SK-N-SH (cell line): ENCODE results near the gene TOMM40. TPM values are rescaled to one million over a fixed set of nuclear protein-coding genes. Genes with fewer than 3 reads are reported as not detected.

Experiments
- CTCF ChIA-PET: fragments of 300-600, 350-600 bp; formaldehyde crosslinking; extraction: SDS; loops from one replicate; lab custom pipeline; 2021; lab: Yijun Ruan, JAX
- POLR2A ChIA-PET: fragments of 350-600 bp; sonication (Branson Sonifier 250); formaldehyde crosslinking; extraction: SDS; loops from one replicate; lab custom pipeline; 2020; ENCODE audit warnings: antibody characterized with exemption, inconsistent platforms; lab: Yijun Ruan, JAX
- DNase-seq: peaks from one replicate; pipeline ENCODE4 v3.0.0; 2012
- H2AFZ ChIP-seq: fragments of 200-600 bp; sonication (generic); 2 replicates; pipeline ENCODE4 v1.8.1; 2016; ENCODE audit warnings: antibody characterized with exemption, mild to moderate bottlenecking, low read depth
- H3F3A ChIP-seq: fragments of 200-600 bp; sonication (generic); replicated peaks from 2 replicates; pipeline ENCODE3; 2016; ENCODE audit warnings: antibody characterized with exemption, mild to moderate bottlenecking; ENCODE audit not compliant: insufficient read depth
- H3K27ac ChIP-seq, 2 experiments: fragments of 200-500 bp in 1 of 2; fragments of 200-600 bp in 1 of 2; sonication (Bioruptor generic) in 1 of 2; sonication (generic), shearing (Covaris generic) in 1 of 2; 2 replicates each; pipeline versions ENCODE4 v1.5.1 to v1.6.1; 2014 to 2016; ENCODE audit warnings: low read depth in 2 of 2, inconsistent platforms in 1 of 2, low read length in 1 of 2, mild to moderate bottlenecking in 1 of 2, mixed read lengths in 1 of 2
- H3K27me3 ChIP-seq: fragments of 200-600 bp; sonication (generic), shearing (Covaris generic); 2 replicates; pipeline ENCODE4 v1.6.1; 2016; ENCODE audit warnings: mixed run types; ENCODE audit not compliant: insufficient read depth
- H3K36me3 ChIP-seq, 2 experiments: fragments of 200-500 bp in 1 of 2; fragments of 200-600 bp in 1 of 2; sonication (Bioruptor generic) in 1 of 2; sonication (generic) in 1 of 2; replicated peaks in 1 of 2; 2 replicates each; pipeline versions ENCODE3 to v1.5.1; 2014 to 2016; ENCODE audit warnings: low read length in 1 of 2, mild to moderate bottlenecking in 1 of 2; ENCODE audit not compliant: insufficient read depth in 2 of 2, control insufficient read depth in 1 of 2
- H3K4me1 ChIP-seq, 2 experiments: fragments of 200-500 bp in 1 of 2; fragments of 200-600 bp in 1 of 2; sonication (Bioruptor generic) in 1 of 2; sonication (generic), shearing (Covaris generic) in 1 of 2; 2 replicates each; pipeline versions ENCODE4 v1.5.1 to v1.6.1; 2014 to 2016; ENCODE audit warnings: low read depth in 1 of 2, low read length in 1 of 2, mixed run types in 1 of 2; ENCODE audit not compliant: insufficient read depth in 2 of 2, control insufficient read depth in 1 of 2
- H3K4me2 ChIP-seq: fragments of 200-600 bp; sonication (generic), shearing (Covaris generic); 2 replicates; pipeline ENCODE4 v1.6.1; 2017; ENCODE audit warnings: mixed run types
- H3K4me3 ChIP-seq, 2 experiments: fragments of 200-500 bp in 1 of 2; fragments of 200-600 bp in 1 of 2; sonication (Bioruptor generic) in 1 of 2; sonication (generic), shearing (Covaris generic) in 1 of 2; 2 replicates each; pipeline versions ENCODE4 v1.5.1 to v1.8.1; 2014 to 2016; ENCODE audit warnings: low read depth in 2 of 2, inconsistent platforms in 1 of 2, low read length in 1 of 2, mild to moderate bottlenecking in 1 of 2, mixed read lengths in 1 of 2, moderate library complexity in 1 of 2
- H3K79me2 ChIP-seq: fragments of 200-600 bp; sonication (generic); 2 replicates; pipeline ENCODE4 v1.8.1; 2017; ENCODE audit warnings: mild to moderate bottlenecking; ENCODE audit not compliant: insufficient read depth
- H3K9ac ChIP-seq: fragments of 200-600 bp; sonication (generic); 2 replicates; pipeline ENCODE4 v1.6.1; 2017; ENCODE audit warnings: mixed run types
- H3K9me2 ChIP-seq: fragments of 200-600 bp; sonication (generic); 2 replicates; pipeline ENCODE4 v1.6.1; 2017; ENCODE audit warnings: mixed run types
- H3K9me3 ChIP-seq: fragments of 200-600 bp; sonication (generic); 2 replicates; pipeline ENCODE4 v1.6.1; 2017; ENCODE audit warnings: mixed run types, mild to moderate bottlenecking, moderate library complexity
- H4K20me1 ChIP-seq: fragments of 200-600 bp; sonication (generic); 2 replicates; pipeline ENCODE4 v1.6.1; 2017; ENCODE audit warnings: mild to moderate bottlenecking, mixed run types; ENCODE audit not compliant: insufficient read depth
- ELF1 ChIP-seq: IDR thresholded peaks from 2 replicates; pipeline ENCODE4 v1.4.0; 2012
- EP300 ChIP-seq, 2 experiments: IDR thresholded peaks; 2 replicates each; pipeline versions ENCODE4 v1.4.0 to v1.6.1; 2012; ENCODE audit warnings: borderline replicate concordance in 1 of 2, low read depth in 1 of 2, low read length in 1 of 2
- EZH2phosphoT487 ChIP-seq: fragments of 200-600 bp; sonication (generic); IDR thresholded peaks from 2 replicates; pipeline ENCODE4 v1.6.1; 2017; ENCODE audit warnings: low read depth, mixed run types, mild to moderate bottlenecking, antibody characterized with exemption, moderate library complexity, borderline replicate concordance
- FOSL2 ChIP-seq: IDR thresholded peaks from 2 replicates; pipeline ENCODE4 v1.4.0; 2012; ENCODE audit warnings: low read depth, mild to moderate bottlenecking, moderate library complexity, borderline replicate concordance
- FOXM1 ChIP-seq: IDR thresholded peaks from 2 replicates; pipeline ENCODE4 v1.4.0; 2012; ENCODE audit warnings: low read depth, mild to moderate bottlenecking
- GATA2 ChIP-seq: sonication (generic); formaldehyde crosslinking; IDR thresholded peaks from 2 replicates; pipeline ENCODE4 v1.5.0; 2020; ENCODE audit warnings: mild to moderate bottlenecking, missing genetic modification reagents
- JUND ChIP-seq: IDR thresholded peaks from 2 replicates; pipeline ENCODE4 v1.4.0; 2012
- NFIC ChIP-seq: IDR thresholded peaks from 2 replicates; pipeline ENCODE4 v1.4.0; 2012; ENCODE audit warnings: borderline replicate concordance
- POLR2AphosphoS5 ChIP-seq: IDR thresholded peaks from 2 replicates; pipeline ENCODE4 v1.6.1; 2012; ENCODE audit warnings: low read depth, low read length
- RAD21 ChIP-seq: IDR thresholded peaks from 2 replicates; pipeline ENCODE4 v1.6.1; 2012; ENCODE audit warnings: mild to moderate bottlenecking, low read length
- RCOR1 ChIP-seq: fragments of 150-350 bp; IDR thresholded peaks from 2 replicates; pipeline ENCODE4 v1.6.1; 2017; ENCODE audit warnings: antibody characterized with exemption, low read length
- RFX5 ChIP-seq: IDR thresholded peaks from 2 replicates; pipeline ENCODE4 v1.6.1; 2012; ENCODE audit warnings: mild to moderate bottlenecking, improper control_type of control experiment, low read length
- SIN3A ChIP-seq: IDR thresholded peaks from 2 replicates; pipeline ENCODE4 v1.6.1; 2012; ENCODE audit warnings: low read depth, mild to moderate bottlenecking, low read length, moderate library complexity, borderline replicate concordance
- TAF1 ChIP-seq: IDR thresholded peaks from 2 replicates; pipeline ENCODE4 v1.6.1; 2012; ENCODE audit warnings: low read depth, mild to moderate bottlenecking, low read length, moderate library complexity, borderline replicate concordance
- TCF12 ChIP-seq: IDR thresholded peaks from 2 replicates; pipeline ENCODE4 v1.4.0; 2012
- TEAD4 ChIP-seq: IDR thresholded peaks from 2 replicates; pipeline ENCODE4 v1.4.0; 2012; ENCODE audit warnings: mild to moderate bottlenecking, borderline replicate concordance; ENCODE audit not compliant: insufficient read depth
- WGBS: methylation state at CpG from one replicate; pipeline ENCODE4 v1.1.6; 2017; ENCODE audit warnings: low lambda C conversion rate; 5-methylcytosine and 5-hydroxymethylcytosine counted together
- polyA plus RNA-seq, 3 experiments: library from polyadenylated mRNA; depleted of rRNA; stranded (reverse); fragments of >200 nt; gene quantifications; 2 replicates each; pipeline ENCODE4 v1.2.3, GENCODE V29; 2012
- TF ChIP-seq, protein P1 (sequence below): IDR thresholded peaks from 2 replicates; pipeline ENCODE4 v1.6.1; 2012; ENCODE audit warnings: mild to moderate bottlenecking, low read depth, low read length, moderate library complexity
- TF ChIP-seq, protein P2 (sequence below): IDR thresholded peaks from 2 replicates; pipeline ENCODE4 v1.4.0; 2012; ENCODE audit warnings: low read depth, borderline replicate concordance
- TF ChIP-seq, protein P3 (sequence below): IDR thresholded peaks from 2 replicates; pipeline ENCODE4; 2012
- TF ChIP-seq, protein P4 (sequence below): IDR thresholded peaks from 2 replicates; pipeline ENCODE4 v1.4.0; 2012; ENCODE audit warnings: low read depth

Gene TOMM40
- polyA plus RNA-seq, 1 of the 3 experiments (the other 2 are of a cell fraction): 78.9 TPM

DNA sequence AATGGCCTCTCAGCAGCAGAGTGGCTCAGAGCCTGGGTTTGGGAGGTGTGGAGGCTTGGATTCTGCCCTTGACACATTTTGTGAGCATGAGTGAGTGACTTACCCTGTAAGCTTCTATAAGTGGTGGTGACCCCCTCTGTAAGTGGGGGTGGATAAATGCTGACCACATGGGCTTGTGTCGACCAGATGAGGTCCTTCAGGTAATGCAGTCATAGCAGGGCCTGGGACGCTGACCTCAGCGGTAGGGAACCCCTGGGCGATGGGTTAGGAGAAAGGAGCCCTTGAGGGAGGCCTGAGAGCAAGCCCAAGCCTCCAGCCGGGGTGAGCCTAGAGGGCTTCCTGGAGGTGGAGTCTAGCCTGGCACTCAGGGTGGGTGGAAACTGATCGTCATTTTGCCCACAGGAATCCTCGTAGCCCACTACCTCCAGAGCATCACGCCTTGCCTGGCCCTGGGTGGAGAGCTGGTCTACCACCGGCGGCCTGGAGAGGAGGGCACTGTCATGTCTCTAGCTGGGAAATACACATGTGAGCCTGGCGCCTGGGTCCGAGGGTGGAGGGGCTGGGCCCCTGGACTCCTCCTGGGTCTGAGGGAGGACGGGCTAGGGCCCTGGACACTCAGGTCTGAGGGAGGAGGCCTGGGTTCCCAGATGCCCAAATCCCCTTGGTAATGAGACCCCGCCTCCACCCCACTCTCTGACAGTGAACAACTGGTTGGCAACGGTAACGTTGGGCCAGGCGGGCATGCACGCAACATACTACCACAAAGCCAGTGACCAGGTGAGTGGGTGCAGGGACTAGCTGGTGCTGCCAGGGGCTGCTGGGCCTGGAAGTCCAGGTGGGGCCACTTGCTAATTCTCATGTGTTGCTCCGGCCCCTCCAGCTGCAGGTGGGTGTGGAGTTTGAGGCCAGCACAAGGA lies 9.5 kb downstream of the TOMM40 start (continued):
- TF ChIP-seq, protein P1, sequence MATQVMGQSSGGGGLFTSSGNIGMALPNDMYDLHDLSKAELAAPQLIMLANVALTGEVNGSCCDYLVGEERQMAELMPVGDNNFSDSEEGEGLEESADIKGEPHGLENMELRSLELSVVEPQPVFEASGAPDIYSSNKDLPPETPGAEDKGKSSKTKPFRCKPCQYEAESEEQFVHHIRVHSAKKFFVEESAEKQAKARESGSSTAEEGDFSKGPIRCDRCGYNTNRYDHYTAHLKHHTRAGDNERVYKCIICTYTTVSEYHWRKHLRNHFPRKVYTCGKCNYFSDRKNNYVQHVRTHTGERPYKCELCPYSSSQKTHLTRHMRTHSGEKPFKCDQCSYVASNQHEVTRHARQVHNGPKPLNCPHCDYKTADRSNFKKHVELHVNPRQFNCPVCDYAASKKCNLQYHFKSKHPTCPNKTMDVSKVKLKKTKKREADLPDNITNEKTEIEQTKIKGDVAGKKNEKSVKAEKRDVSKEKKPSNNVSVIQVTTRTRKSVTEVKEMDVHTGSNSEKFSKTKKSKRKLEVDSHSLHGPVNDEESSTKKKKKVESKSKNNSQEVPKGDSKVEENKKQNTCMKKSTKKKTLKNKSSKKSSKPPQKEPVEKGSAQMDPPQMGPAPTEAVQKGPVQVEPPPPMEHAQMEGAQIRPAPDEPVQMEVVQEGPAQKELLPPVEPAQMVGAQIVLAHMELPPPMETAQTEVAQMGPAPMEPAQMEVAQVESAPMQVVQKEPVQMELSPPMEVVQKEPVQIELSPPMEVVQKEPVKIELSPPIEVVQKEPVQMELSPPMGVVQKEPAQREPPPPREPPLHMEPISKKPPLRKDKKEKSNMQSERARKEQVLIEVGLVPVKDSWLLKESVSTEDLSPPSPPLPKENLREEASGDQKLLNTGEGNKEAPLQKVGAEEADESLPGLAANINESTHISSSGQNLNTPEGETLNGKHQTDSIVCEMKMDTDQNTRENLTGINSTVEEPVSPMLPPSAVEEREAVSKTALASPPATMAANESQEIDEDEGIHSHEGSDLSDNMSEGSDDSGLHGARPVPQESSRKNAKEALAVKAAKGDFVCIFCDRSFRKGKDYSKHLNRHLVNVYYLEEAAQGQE: no peak
- TF ChIP-seq POLR2AphosphoS5 (no peak), SIN3A (no peak), RFX5 (no peak), ELF1 (no peak), TAF1 (no peak), GATA2 (no peak), NFIC (no peak), JUND (no peak)
- TF ChIP-seq, protein P2, sequence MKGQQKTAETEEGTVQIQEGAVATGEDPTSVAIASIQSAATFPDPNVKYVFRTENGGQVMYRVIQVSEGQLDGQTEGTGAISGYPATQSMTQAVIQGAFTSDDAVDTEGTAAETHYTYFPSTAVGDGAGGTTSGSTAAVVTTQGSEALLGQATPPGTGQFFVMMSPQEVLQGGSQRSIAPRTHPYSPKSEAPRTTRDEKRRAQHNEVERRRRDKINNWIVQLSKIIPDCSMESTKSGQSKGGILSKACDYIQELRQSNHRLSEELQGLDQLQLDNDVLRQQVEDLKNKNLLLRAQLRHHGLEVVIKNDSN: no peak

DNA sequence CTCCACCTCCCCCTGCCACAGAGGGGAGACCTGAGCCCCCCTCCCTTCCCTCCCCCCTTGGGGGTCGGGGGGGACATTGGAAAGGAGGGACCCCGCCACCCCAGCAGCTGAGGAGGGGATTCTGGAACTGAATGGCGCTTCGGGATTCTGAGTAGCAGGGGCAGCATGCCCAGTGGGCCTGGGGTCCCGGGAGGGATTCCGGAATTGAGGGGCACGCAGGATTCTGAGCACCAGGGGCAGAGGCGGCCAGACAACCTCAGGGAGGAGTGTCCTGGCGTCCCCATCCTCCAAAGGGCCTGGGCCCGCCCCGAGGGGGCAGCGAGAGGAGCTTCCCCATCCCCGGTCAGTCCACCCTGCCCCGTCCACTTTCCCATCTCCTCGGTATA lies 12.2 kb downstream of the TOMM40 start:
- Histone ChIP-seq H3K27ac (no peak overlapping the region), H3K9me2 (no peaks in the 10 kb centered on the region), H3K9me3 (no peaks in the 10 kb centered on the region), H3K36me3 (peaks cover 8 to 15% of the 10 kb centered on the region in 2 experiments), H3F3A (peaks cover 15% of the 10 kb centered on the region), H3K4me1 (peaks cover 0 to 12% of the 10 kb centered on the region in 2 experiments; a peak in 1 of 4 replicates), H3K79me2 (no peaks in the 10 kb centered on the region; the same call in 1 of the 2 replicates), H3K27me3 (no peaks in the 10 kb centered on the region), H3K4me2 (no peak overlapping the region), H3K9ac (no peak overlapping the region), H2AFZ (no peak overlapping the region), H3K4me3 (no peak overlapping the region), H4K20me1 (no peaks in the 10 kb centered on the region)
- no peak for DNase-seq
- 74% methylated on average over 13 of the region's 15 CpGs for WGBS
- ChIA-PET POLR2A (interaction anchor here (1.5 kb wide), 1 partner anchor 11 kb away, joined by 3 read pairs; no protein-coding TSS in a partner anchor), CTCF (interaction anchor here (0.8 to 5.2 kb wide), 13 partner anchors 8 to 436 kb away, joined by 3 to 131 read pairs (median 9); partner anchors contain the start of gene CLPTM1)
- TF ChIP-seq NFIC (no peak), EP300 (IDR thresholded peaks at IDR 0.05; ENCODE audit: borderline replicate concordance in 1 of 2, low read depth in 1 of 2, low read length in 1 of 2) (no peak), FOXM1 (no peak), FOSL2 (no peak), ELF1 (no peak), RAD21 (no peak), TEAD4 (no peak), RCOR1 (no peak), TCF12 (no peak), EZH2phosphoT487 (no peak)
- TF ChIP-seq, protein P2: no peak
- TF ChIP-seq, protein P3, sequence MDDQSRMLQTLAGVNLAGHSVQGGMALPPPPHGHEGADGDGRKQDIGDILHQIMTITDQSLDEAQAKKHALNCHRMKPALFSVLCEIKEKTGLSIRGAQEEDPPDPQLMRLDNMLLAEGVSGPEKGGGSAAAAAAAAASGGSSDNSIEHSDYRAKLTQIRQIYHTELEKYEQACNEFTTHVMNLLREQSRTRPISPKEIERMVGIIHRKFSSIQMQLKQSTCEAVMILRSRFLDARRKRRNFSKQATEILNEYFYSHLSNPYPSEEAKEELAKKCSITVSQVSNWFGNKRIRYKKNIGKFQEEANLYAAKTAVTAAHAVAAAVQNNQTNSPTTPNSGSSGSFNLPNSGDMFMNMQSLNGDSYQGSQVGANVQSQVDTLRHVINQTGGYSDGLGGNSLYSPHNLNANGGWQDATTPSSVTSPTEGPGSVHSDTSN: no peak
- TF ChIP-seq, protein P1: no peak
- TF ChIP-seq, protein P4, sequence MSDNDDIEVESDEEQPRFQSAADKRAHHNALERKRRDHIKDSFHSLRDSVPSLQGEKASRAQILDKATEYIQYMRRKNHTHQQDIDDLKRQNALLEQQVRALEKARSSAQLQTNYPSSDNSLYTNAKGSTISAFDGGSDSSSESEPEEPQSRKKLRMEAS: no peak
